Neural cell (in vitro differentiated cells): ENCODE data around the gene IRF2BPL. TPM values are rescaled to one million over a fixed set of nuclear protein-coding genes. Genes with fewer than 3 reads are reported as not detected.

Source experiments
- H2AFZ ChIP-seq: fragments of 200-600, 300-800 bp; sonication (generic), shearing (Covaris generic); 2 replicates; pipeline ENCODE4 v1.6.0; 2014; ENCODE audit warnings: low read depth, mild to moderate bottlenecking, antibody characterized with exemption, low read length, moderate library complexity
- H3F3A ChIP-seq: fragments of 200-600 bp; shearing (Covaris generic); 2 replicates; pipeline ENCODE4 v1.6.1; 2016; ENCODE audit warnings: mild to moderate bottlenecking, moderate library complexity, mixed read lengths, antibody characterized with exemption, low read length; ENCODE audit not compliant: insufficient read depth, poor library complexity, severe bottlenecking
- H3K27ac ChIP-seq: fragments of 200-600, 300-800 bp; sonication (generic), shearing (Covaris generic); 2 replicates; pipeline ENCODE4 v1.5.1; 2014; ENCODE audit warnings: mild to moderate bottlenecking, low read length, moderate library complexity
- H3K27me3 ChIP-seq: fragments of 300-800, 200-600 bp; sonication (generic), shearing (Covaris generic); 2 replicates; pipeline ENCODE4 v1.6.0; 2014; ENCODE audit warnings: mild to moderate bottlenecking, low read depth, low read length, moderate library complexity; ENCODE audit not compliant: insufficient read depth
- H3K36me3 ChIP-seq: fragments of 300-800, 200-600 bp; sonication (generic), shearing (Covaris generic); 2 replicates; pipeline ENCODE4 v1.5.1; 2014; ENCODE audit warnings: mild to moderate bottlenecking, antibody characterized with exemption, low read length, moderate library complexity; ENCODE audit not compliant: insufficient read depth
- H3K4me2 ChIP-seq: fragments of 300-800, 200-600 bp; sonication (generic), shearing (Covaris generic); 2 replicates; pipeline ENCODE4 v1.6.0; 2014; ENCODE audit warnings: mild to moderate bottlenecking, low read length
- H3K4me3 ChIP-seq: fragments of 300-800, 200-600 bp; sonication (generic), shearing (Covaris generic); 2 replicates; pipeline ENCODE4 v1.5.1; 2014; ENCODE audit warnings: mild to moderate bottlenecking, low read length, moderate library complexity
- H3K79me2 ChIP-seq: fragments of 200-600 bp; shearing (Covaris generic); replicated peaks from 2 replicates; pipeline ENCODE4 v1.6.0; 2014; ENCODE audit warnings: mild to moderate bottlenecking, low read length, moderate library complexity; ENCODE audit not compliant: insufficient read depth
- H3K9ac ChIP-seq: fragments of 300-800, 200-600 bp; sonication (generic), shearing (Covaris generic); 2 replicates; pipeline ENCODE4 v1.6.1; 2016; ENCODE audit warnings: mild to moderate bottlenecking, low read length, mixed read lengths
- H3K9me2 ChIP-seq: fragments of 200-600 bp; shearing (Covaris generic); 2 replicates; pipeline ENCODE4 v1.6.1; 2016; ENCODE audit warnings: mild to moderate bottlenecking, low read length, mixed read lengths; ENCODE audit not compliant: insufficient read depth
- H3K9me3 ChIP-seq: fragments of 200-600, 300-800 bp; sonication (generic), shearing (Covaris generic); 2 replicates; pipeline ENCODE4 v1.6.1; 2016; ENCODE audit warnings: mild to moderate bottlenecking, mixed run types, low read length, moderate library complexity, mixed read lengths
- H4K20me1 ChIP-seq: fragments of 200-600 bp; shearing (Covaris generic); 2 replicates; pipeline ENCODE4 v1.6.1; 2016; ENCODE audit warnings: mild to moderate bottlenecking, mixed run types; ENCODE audit not compliant: insufficient read depth
- CTCF ChIP-seq: fragments of 450-650 bp; IDR thresholded peaks from 2 replicates; pipeline ENCODE4 v1.5.1; 2014; ENCODE audit warnings: antibody characterized with exemption, mild to moderate bottlenecking, moderate library complexity; ENCODE audit not compliant: poor library complexity, severe bottlenecking
- EP300 ChIP-seq: fragments of 450-650 bp; conservative IDR thresholded peaks from 2 replicates; pipeline ENCODE4 v1.6.1; 2014; ENCODE audit warnings: antibody characterized with exemption, mild to moderate bottlenecking, moderate library complexity; ENCODE audit not compliant: poor library complexity, severe bottlenecking
- EZH2 ChIP-seq: fragments of 200-600, 300-800 bp; shearing (Covaris generic), sonication (generic); IDR thresholded peaks from 2 replicates; pipeline ENCODE4 v1.6.1; 2014; ENCODE audit warnings: antibody characterized with exemption, low read length, borderline replicate concordance, mild to moderate bottlenecking; ENCODE audit not compliant: insufficient read depth, poor library complexity, severe bottlenecking
- MXI1 ChIP-seq: fragments of 450-650 bp; conservative IDR thresholded peaks from 2 replicates; pipeline ENCODE4 v1.6.1; 2014; ENCODE audit warnings: antibody characterized with exemption, mild to moderate bottlenecking; ENCODE audit not compliant: poor library complexity, severe bottlenecking
- POLR2AphosphoS5 ChIP-seq: IDR thresholded peaks from 2 replicates; pipeline ENCODE4 v1.6.1; 2012
- RAD21 ChIP-seq: fragments of 450-650 bp; conservative IDR thresholded peaks from 2 replicates; pipeline ENCODE4 v1.6.1; 2014; ENCODE audit warnings: antibody characterized with exemption, mild to moderate bottlenecking, moderate library complexity
- REST ChIP-seq: IDR thresholded peaks from 2 replicates; pipeline ENCODE4 v1.6.1; 2012; ENCODE audit warnings: borderline replicate concordance
- SMC3 ChIP-seq: fragments of 450-650 bp; conservative IDR thresholded peaks from 2 replicates; pipeline ENCODE4 v1.6.1; 2014; ENCODE audit warnings: antibody characterized with exemption, mild to moderate bottlenecking, moderate library complexity; ENCODE audit not compliant: poor library complexity
- TAF1 ChIP-seq: IDR thresholded peaks from 2 replicates; pipeline ENCODE4 v1.6.1; 2012; ENCODE audit warnings: low read depth
- polyA plus RNA-seq: library from polyadenylated mRNA; depleted of rRNA; stranded (reverse); fragments of >200 nt; gene quantifications from 2 replicates; pipeline ENCODE4 v1.2.3, GENCODE V29; 2014

IRF2BPL gene
- polyA plus RNA-seq, 1 donor from 2014 or later = 42.9 TPM

- Histone ChIP-seq H3F3A (no peaks in the 10 kb centered on the region), H2AFZ (no peak overlapping the region), H3K9me2 (no peaks in the 10 kb centered on the region), H3K27ac (no peak overlapping the region), H3K4me3 (no peak overlapping the region), H3K9ac (no peak overlapping the region), H3K36me3 (no peaks in the 10 kb centered on the region), H3K4me2 (no peak overlapping the region), H4K20me1 (no peaks in the 10 kb centered on the region), H3K27me3 (no peaks in the 10 kb centered on the region), H3K9me3 (no peaks in the 10 kb centered on the region), H3K79me2 (no peaks in the 10 kb centered on the region)
- TF ChIP-seq CTCF (no peak), EP300 (no peak), SMC3 (no peak), TAF1 (no peak), RAD21 (no peak), MXI1 (no peak), EZH2 (no peak), REST (no peak), POLR2AphosphoS5 (no peak)
Observed at GRCh38 chr14:77062261-77062660, 33.8 kb upstream of the IRF2BPL start.

- Histone ChIP-seq H3K9ac (no peak overlapping the region), H3K27ac (no peak overlapping the region), H3K9me3 (no peaks in the 10 kb centered on the region), H3K9me2 (no peaks in the 10 kb centered on the region), H3K27me3 (no peaks in the 10 kb centered on the region), H4K20me1 (no peaks in the 10 kb centered on the region), H2AFZ (no peak overlapping the region), H3K79me2 (no peaks in the 10 kb centered on the region), H3K4me3 (no peak overlapping the region), H3F3A (no peaks in the 10 kb centered on the region), H3K4me2 (no peak overlapping the region), H3K36me3 (no peaks in the 10 kb centered on the region)
- TF ChIP-seq EP300 = no peak
- no peak for TF ChIP-seq EZH2
- no peak for TF ChIP-seq MXI1
- TF ChIP-seq RAD21 = no peak
- no peak for TF ChIP-seq TAF1
- TF ChIP-seq REST = no peak
- TF ChIP-seq POLR2AphosphoS5 = no peak
- no peak for TF ChIP-seq SMC3
- no peak for TF ChIP-seq CTCF
Observed at GRCh38 chr14:77061630-77062257, 33.2 kb upstream of the IRF2BPL start.
